ENCODE measurements around the gene C11orf87.

C11orf87 gene

DNA sequence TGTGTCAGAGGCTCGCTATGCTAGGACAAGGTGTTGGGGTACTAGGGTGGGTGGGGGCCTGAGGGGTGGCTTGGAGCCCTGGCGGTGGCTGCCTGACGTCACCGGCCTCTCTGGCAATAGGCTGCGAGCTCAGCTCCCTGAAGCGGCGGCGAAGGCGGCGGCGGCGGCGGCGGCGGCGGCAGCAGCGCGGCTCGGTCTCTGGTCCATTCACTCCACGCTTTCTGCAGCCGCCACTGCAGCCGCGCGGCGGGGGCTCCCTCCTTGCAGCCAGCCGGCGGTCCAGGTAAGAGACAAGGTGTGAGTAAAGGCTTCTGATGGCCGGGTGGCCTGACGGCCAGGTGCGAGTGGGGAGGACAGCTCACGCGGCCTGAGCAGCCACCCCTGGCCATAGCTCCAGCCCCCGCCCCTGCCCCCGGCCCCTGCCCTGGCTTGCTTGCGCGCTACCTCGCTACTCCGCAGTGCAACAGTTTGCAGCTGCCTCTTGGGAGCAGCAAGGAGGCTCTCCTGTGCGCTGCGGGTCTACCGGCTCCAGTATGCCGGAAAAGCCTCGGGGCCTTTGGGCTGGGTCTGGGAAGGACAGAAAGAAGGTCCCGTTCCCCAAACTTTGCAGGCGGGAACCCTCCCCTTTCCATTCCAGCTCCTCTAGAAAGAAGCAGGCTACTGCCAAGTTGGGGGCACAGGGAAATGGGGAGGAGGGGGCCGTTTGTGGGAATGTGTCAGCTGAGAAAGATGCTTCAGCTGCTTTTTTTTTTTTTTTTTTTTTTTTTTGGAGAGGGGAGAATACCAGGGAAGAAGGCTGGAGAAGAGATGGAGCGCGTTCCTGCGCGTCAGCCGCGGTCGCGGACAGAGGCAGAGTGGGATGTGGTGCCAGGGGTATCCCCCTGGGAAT, at the start of gene C11orf87:
Gene C11orf87 (plus strand): TSS at position 210 of the 889 bp plus-strand sequence. CDS start 1,444 bp downstream, outside the sequence.
- DNase-seq, result no peak

DNA sequence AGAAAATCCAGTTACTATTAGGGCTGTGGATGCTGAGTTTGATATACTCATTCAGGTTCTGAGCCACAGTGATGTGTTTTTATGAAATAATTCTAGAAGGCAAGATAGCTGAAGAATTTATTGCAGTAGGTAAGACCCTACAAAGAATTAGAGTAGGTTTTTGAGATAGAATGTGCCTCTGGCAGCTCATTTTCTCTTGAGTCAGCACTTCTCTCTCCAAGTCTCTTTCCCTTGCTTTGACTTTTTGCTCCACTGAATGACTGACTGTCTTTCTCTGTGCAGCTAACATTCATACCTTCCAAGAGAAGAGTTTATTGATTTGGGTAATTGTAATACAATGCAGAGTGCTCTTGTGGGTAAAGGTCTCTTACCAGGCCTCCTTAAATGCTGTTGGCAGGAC, 48.0 kb upstream of the C11orf87 start:
- no peak for DNase-seq

DNA sequence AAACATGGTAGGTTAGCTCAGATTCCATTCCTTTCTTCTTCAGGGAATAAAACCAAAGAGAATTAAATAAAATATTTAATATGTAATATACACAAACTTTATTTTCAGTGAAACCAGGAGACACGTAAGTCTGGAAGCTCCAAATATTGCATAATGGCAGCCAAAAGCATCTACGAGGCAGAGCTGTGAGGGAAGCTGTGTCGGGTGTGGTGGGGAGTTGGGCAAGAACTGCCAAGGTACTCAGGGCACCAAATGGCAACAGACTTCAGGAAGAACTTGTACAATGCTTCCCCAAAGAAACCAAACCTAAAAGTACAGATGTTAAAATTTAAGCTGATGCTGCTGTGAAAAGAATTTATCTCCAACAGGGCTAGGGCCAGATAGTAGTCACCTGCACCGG, 47.5 kb upstream of the C11orf87 start:
- no peak for DNase-seq

GRCh38 chr11:109377039-109377742, 44.8 kb upstream of the C11orf87 start:
- no peak for DNase-seq

- DNase-seq, result no peak
These were observed 44.0 kb upstream of the C11orf87 start for GRCh38 chr11:109378034-109378433.

GRCh38 chr11:109383306-109383705, 38.7 kb upstream of the C11orf87 start:
- DNase-seq, result no peak

GRCh38 chr11:109384873-109385272, 37.1 kb upstream of the C11orf87 start:
- no peak for DNase-seq

GRCh38 chr11:109388982-109389381, 33.0 kb upstream of the C11orf87 start:
- no peak for DNase-seq

- no peak for DNase-seq
These were observed 31.2 kb upstream of the C11orf87 start for GRCh38 chr11:109390752-109391151.

GRCh38 chr11:109401545-109401944, 20.4 kb upstream of the C11orf87 start:
- DNase-seq, result no peak

DNA sequence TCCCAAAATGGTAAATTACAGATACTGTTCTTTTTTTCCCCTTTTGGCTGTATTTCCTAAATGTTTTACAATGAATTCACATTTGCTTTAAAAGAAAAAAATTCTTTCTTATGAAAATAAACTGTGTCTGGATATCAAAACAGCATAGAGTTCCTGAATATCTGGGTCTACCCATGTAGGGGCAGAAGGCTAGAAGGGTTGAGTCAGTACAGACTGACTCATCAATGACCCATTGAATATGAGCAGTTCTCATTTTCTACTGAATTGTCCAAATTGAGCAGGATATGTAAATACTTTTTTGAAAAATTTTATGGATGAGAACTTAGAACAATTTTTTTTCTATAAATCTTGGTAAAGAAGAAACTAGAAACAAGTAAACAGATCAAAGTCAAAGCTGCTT, 16.3 kb upstream of the C11orf87 start:
- DNase-seq, result no peak

- DNase-seq, result no peak
These were observed 5.4 kb upstream of the C11orf87 start for GRCh38 chr11:109416601-109417000.

DNA sequence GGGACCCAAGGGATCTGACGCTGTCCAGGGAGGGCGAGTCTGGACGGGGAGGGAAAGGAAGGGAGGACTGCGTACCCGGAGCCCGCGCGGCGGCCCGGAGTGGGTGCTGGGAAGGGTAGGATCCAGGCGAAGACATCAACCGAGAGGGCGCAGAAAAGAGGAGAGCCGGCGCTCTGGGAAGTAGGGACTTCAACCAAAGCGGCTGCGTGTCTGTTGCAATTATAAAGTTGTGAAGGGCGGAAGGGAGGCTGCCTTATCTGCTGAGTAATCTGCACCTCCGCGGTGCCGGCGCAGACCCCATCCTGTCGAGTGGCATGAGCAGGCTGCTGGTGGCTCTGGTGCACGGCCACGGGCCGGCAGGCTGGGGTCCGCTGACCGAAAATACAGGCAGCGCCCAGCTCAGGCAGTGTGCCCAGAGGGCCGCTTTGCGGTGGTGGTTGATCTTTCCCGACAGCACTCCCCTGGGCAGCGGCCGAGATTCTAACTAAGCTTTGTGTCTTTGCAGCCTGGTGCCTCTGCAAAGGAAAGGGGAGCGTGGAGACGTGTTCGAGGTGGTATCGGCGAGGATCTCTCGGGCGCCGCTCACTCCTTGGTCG, 978 bp downstream of the C11orf87 start:
- DNase-seq, result no peak

- no peak for DNase-seq
These were observed 1.6 kb downstream of the C11orf87 start for GRCh38 chr11:109423466-109424190.

GRCh38 chr11:109424901-109425300, 2.9 kb downstream of the C11orf87 start:
- no peak for DNase-seq

DNA sequence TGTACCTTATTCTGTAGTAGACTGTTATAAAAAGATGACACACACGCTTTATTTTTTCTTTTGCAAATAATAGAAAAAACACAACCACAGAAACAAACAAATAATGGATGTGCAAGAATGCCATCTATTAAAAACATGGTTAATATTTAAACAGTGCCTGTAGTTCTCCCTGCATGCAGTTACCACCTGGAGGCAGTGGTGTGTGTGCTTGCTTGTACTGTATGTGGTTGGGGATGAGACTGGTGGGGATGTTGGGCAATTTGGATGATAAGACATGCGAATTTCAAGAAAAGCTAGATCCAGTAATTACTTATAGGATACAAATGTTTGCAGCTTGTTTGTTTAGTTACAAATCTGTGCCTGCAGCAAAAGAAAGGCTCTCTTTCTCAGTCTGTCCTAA, 3.6 kb downstream of the C11orf87 start:
- DNase-seq, result no peak

DNA sequence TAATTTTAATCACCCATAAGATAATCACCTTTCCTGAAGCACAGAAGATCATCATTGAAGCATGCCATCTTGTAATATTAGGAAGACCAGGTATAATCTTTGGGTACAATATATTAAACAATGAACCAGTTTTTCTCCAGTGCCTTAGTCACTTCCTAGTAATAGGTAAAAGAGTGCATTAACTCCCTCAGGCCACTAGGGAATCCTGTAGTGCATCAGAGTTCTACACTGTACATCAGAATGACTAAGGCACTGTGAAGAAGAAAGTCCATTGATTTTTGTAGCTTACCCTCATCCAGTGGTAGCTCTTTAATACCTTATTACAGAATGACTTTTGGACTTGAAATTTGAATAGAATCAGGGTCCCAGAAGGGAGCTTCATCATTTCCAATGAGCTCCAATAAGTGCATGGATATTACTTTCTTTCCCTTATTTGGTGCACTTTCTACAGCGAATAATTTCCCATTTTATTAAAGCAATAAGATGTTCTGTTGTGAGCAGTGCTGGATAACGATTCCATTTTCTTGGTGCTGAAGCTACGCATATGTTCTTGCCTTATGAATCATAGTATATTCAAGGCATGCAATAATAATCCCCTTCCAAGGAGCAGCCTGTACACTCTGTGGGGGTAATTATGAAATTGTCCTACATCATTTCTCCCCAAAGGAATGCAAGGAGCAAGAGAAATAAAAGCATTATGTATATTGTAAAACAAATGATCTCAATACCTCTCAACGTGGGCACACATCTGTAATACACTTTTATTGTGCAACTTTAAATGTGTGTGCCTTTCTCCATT, 4.7 kb downstream of the C11orf87 start:
- no peak for DNase-seq

DNA sequence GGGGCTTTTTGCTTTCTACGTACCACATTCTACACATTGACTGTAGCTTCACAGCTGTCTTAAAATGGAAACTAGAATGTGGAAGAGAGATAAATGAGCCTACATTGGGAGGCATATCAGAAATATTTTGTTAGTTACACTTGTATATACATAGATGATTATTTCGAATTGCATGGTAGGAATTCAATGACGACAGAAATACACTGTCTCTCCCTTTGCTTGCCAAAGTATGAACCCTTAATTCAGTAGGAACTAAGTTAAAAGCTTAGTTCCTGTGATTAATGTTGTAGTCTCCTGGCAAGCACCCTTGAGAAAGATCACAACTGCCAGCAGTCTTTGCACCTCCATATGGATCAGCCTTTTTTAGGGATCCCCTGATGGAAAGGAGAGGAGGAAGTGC, 10.1 kb downstream of the C11orf87 start:
- DNase-seq, result no peak

GRCh38 chr11:109433753-109434256, 11.8 kb downstream of the C11orf87 start:
- DNase-seq, result no peak

- DNase-seq, result no peak
These were observed 13.2 kb downstream of the C11orf87 start for GRCh38 chr11:109435121-109435742.

GRCh38 chr11:109439684-109440083, 17.7 kb downstream of the C11orf87 start:
- no peak for DNase-seq

DNA sequence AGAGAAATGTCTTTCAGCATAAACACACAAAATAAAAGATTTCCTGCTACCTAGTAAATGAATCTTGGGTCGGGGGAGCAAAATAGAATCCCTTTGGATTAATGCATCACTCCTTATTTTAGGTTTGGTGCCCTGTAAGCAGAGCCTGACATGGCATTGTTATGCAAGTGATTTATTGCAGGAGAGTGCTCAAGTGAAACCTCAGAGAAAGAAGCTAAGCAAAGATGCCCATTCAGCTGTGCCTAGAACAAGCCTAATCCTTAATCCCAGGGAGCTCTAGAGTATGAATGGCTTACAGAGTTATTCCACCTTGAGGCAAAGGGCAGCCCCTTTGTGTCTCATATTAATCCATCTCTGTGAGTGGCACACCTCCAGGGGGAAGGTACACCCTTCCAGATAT, 21.1 kb downstream of the C11orf87 start:
- DNase-seq, result no peak
